Natural killer cell (primary cell): ENCODE results near the gene KLHL33. TPM values are rescaled to one million over a fixed set of nuclear protein-coding genes. Genes with fewer than 3 reads are reported as not detected.

Experiments used
- ATAC-seq, 3 donors: fragments of 150-1000 bp in 2 of 3; fragments of 200-7000 bp in 1 of 3; cut with Tn5 transposase; 1 replicate in 1 of 3; 2 replicates in 2 of 3; pipeline ENCODE4 v1.10.0; 2021; ENCODE audit warnings: mild to moderate bottlenecking in 2 of 3, moderate library complexity in 2 of 3
- DNase-seq, 2 donors: peaks; one replicate each; pipeline versions ENCODE4 v3.0.0 to v3.0.0-alpha.2; 2013 to 2021; ENCODE audit warnings: mixed read lengths in 1 of 2
- H3K27ac ChIP-seq: one replicate; pipeline ENCODE4 v1.5.1; 2013; ENCODE audit warnings: mild to moderate bottlenecking, low read length
- H3K27me3 ChIP-seq: one replicate; pipeline ENCODE4 v1.6.1; 2013; ENCODE audit warnings: low read length; ENCODE audit not compliant: control insufficient read depth, insufficient read depth
- H3K36me3 ChIP-seq: one replicate; pipeline ENCODE4 v1.6.1; 2013; ENCODE audit warnings: low read length; ENCODE audit not compliant: control insufficient read depth, insufficient read depth
- H3K4me1 ChIP-seq: one replicate; pipeline ENCODE4 v1.6.1; 2013; ENCODE audit warnings: low read length; ENCODE audit not compliant: control insufficient read depth, insufficient read depth
- H3K4me3 ChIP-seq: one replicate; pipeline ENCODE4 v1.5.1; 2013; ENCODE audit warnings: low read length
- H3K9me3 ChIP-seq: one replicate; pipeline ENCODE4 v1.6.1; 2013; ENCODE audit warnings: low read length; ENCODE audit not compliant: control insufficient read depth, insufficient read depth
- H3K27ac Mint-ChIP-seq, 2 donors: one replicate each; pipeline ENCODE4 v1.8.0; 2022; ENCODE audit warnings: mild to moderate bottlenecking in 2 of 2, mixed read lengths in 2 of 2, moderate library complexity in 1 of 2
- H3K27me3 Mint-ChIP-seq, 2 donors: one replicate each; pipeline ENCODE4 v1.8.0; 2022; ENCODE audit warnings: low read depth in 2 of 2, mixed read lengths in 2 of 2
- H3K36me3 Mint-ChIP-seq: one replicate; pipeline ENCODE4 v1.8.0; 2022; ENCODE audit warnings: mixed read lengths
- H3K4me1 Mint-ChIP-seq, 2 donors: one replicate each; pipeline ENCODE4 v1.8.0; 2022; ENCODE audit warnings: mixed read lengths in 2 of 2
- H3K4me3 Mint-ChIP-seq: one replicate; pipeline ENCODE4 v1.8.0; 2022; ENCODE audit warnings: mild to moderate bottlenecking, moderate library complexity, mixed read lengths
- H3K9me3 Mint-ChIP-seq, 2 donors: one replicate each; pipeline ENCODE4 v1.8.0; 2022; ENCODE audit warnings: mixed read lengths in 2 of 2
- WGBS: methylation state at CpG from one replicate; pipeline ENCODE4 v1.1.7; 2013; ENCODE audit warnings: missing lambda C conversion rate; ENCODE audit not compliant: insufficient coverage; 5-methylcytosine and 5-hydroxymethylcytosine counted together
- intact Hi-C: fragments of 100-400 bp; cut with micrococcal nuclease; formaldehyde crosslinking; loops from one replicate; pipeline ENCODE4 v1.14.2; 2022
- total RNA-seq, 4 donors: library from RNA; stranded (reverse); fragments of 120-200 nt in 1 of 4; gene quantifications; one replicate each; pipeline versions ENCODE4 v1.2.3 to v1.2.4, GENCODE V29; 2013 to 2022
- TF ChIP-seq, protein P1 (sequence below): fragments of 200-600 bp; IDR thresholded peaks from one replicate; pipeline ENCODE4 v1.8.0; 2022; ENCODE audit warnings: antibody characterized with exemption

The KLHL33 gene
- total RNA-seq, 3 donors from 2014 or later (not counting 1 experiment from before 2014, with no cell fraction given), result 0.25 to 0.97 (median 0.31) TPM

DNA sequence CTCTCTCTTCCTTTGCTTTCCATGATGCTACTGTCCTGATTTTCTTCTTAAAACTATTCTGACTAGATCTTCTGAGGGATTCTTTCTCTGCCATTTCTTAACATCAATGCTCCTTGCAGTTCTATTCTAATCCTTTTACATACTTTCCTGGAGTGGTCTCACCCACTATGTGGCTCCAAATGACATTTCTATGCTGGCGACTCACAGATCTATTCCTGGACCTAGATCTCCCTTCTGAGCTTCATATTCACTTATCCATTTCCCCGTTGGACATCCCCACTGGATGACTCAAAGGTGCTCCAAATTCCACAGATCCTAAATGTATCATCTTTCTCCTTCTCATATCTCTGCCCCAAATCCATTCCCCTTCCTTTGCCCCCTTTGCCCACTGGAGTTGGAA lies 26.7 kb downstream of the KLHL33 start:
- Mint-ChIP-seq H3K36me3 (peaks cover 16% of the 10 kb centered on the region), H3K27me3 (no peaks in the 10 kb centered on the region), H3K9me3 (no peaks in the 10 kb centered on the region), H3K4me1 (peaks cover 48 to 72% of the 10 kb centered on the region in 2 donors), H3K4me3 (no peak overlapping the region), H3K27ac (peak overlapping the region; percentile 19 to 73)
- Histone ChIP-seq H3K9me3 (no peaks in the 10 kb centered on the region), H3K27ac (no peak overlapping the region), H3K4me3 (no peak overlapping the region), H3K36me3 (peaks cover 35% of the 10 kb centered on the region), H3K4me1 (peaks cover 7% of the 10 kb centered on the region), H3K27me3 (no peaks in the 10 kb centered on the region)
- DNase-seq, result no peak
- ATAC-seq, result no peak
- TF ChIP-seq, protein P1, sequence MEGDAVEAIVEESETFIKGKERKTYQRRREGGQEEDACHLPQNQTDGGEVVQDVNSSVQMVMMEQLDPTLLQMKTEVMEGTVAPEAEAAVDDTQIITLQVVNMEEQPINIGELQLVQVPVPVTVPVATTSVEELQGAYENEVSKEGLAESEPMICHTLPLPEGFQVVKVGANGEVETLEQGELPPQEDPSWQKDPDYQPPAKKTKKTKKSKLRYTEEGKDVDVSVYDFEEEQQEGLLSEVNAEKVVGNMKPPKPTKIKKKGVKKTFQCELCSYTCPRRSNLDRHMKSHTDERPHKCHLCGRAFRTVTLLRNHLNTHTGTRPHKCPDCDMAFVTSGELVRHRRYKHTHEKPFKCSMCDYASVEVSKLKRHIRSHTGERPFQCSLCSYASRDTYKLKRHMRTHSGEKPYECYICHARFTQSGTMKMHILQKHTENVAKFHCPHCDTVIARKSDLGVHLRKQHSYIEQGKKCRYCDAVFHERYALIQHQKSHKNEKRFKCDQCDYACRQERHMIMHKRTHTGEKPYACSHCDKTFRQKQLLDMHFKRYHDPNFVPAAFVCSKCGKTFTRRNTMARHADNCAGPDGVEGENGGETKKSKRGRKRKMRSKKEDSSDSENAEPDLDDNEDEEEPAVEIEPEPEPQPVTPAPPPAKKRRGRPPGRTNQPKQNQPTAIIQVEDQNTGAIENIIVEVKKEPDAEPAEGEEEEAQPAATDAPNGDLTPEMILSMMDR, result no peak
- 97% methylated on average over 2 of the region's 2 CpGs for WGBS
- intact Hi-C loops, result no loop called here

DNA sequence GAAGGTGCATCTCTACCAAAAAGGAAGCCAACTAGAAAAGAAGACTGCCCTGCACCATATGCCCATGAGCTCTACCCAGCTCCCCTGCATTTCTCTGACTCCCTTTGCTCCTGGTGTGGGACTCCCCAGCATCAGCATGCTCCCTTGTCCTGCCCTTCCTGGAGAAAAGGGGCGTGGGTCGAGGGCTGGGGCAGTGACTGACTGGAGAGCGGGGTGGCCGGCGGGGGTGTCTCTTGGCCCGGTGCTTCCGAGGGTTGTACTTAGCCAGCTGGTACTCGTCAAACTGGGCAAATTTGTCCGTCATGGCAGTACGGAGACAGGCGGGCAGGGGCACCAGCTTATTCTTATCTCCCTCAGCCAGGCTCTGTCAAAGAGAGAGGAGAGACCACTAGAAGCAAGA lies 32.4 kb downstream of the KLHL33 start:
- H3K27ac ChIP-seq, result no peak overlapping the region
- H3K27me3 Mint-ChIP-seq, result no peaks in the 10 kb centered on the region
- ATAC-seq (no peak), DNase-seq (no peak)
- H3K36me3 Mint-ChIP-seq, result peaks cover 32% of the 10 kb centered on the region
- no peak overlapping the region for H3K27ac Mint-ChIP-seq
- no peak overlapping the region for H3K4me3 ChIP-seq
- no peaks in the 10 kb centered on the region for H3K4me1 ChIP-seq
- no peaks in the 10 kb centered on the region for H3K9me3 Mint-ChIP-seq
- TF ChIP-seq, protein P1, result no peak
- no peaks in the 10 kb centered on the region for H3K9me3 ChIP-seq
- no peak overlapping the region for H3K4me3 Mint-ChIP-seq
- peaks cover 80% of the 10 kb centered on the region for H3K36me3 ChIP-seq
- intact Hi-C loops, result no loop called here
- peaks cover 21 to 28% of the 10 kb centered on the region in 2 donors for H3K4me1 Mint-ChIP-seq
- 96% methylated on average over 11 of the region's 11 CpGs for WGBS
- H3K27me3 ChIP-seq, result no peaks in the 10 kb centered on the region

GRCh38 chr14:20400965-20401593 lies 34.9 kb downstream of the KLHL33 start:
- no peak for ATAC-seq
- Mint-ChIP-seq H3K9me3 (no peaks in the 10 kb centered on the region), H3K36me3 (peaks cover 30% of the 10 kb centered on the region), H3K4me1 (peaks cover 12 to 13% of the 10 kb centered on the region in 2 donors), H3K4me3 (no peak overlapping the region), H3K27ac (no peak overlapping the region), H3K27me3 (no peaks in the 10 kb centered on the region)
- no peak for DNase-seq
- Histone ChIP-seq H3K4me1 (no peaks in the 10 kb centered on the region), H3K9me3 (no peaks in the 10 kb centered on the region), H3K36me3 (peaks cover 75% of the 10 kb centered on the region), H3K4me3 (no peak overlapping the region), H3K27ac (no peak overlapping the region), H3K27me3 (no peaks in the 10 kb centered on the region)
- 96% methylated on average over 10 of the region's 10 CpGs for WGBS
- intact Hi-C loops, result no loop called here
- TF ChIP-seq, protein P1, result no peak

DNA sequence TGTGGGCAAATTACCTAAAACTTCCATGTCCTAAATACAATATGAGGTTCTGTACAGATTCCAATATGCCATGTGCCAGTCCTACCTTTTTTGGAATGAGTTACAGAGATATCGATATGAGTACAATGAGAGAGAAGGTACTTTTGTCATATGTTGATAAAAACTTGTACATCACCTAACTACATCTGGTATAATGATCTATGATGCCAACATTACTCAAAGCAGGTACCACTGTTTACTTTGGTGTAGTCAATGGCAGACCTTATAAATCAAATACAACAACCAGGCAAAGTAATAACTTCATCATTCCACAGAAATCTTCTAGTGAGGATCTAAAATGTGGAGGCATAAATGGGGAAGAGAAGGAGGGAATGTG lies 35.4 kb downstream of the KLHL33 start:
- Histone ChIP-seq H3K4me1 (no peaks in the 10 kb centered on the region), H3K27me3 (no peaks in the 10 kb centered on the region), H3K27ac (no peak overlapping the region), H3K4me3 (no peak overlapping the region), H3K36me3 (peaks cover 78% of the 10 kb centered on the region), H3K9me3 (no peaks in the 10 kb centered on the region)
- Mint-ChIP-seq H3K4me3 (no peak overlapping the region), H3K27ac (no peak overlapping the region), H3K9me3 (no peaks in the 10 kb centered on the region), H3K27me3 (no peaks in the 10 kb centered on the region), H3K36me3 (peaks cover 35% of the 10 kb centered on the region), H3K4me1 (peaks cover 9 to 10% of the 10 kb centered on the region in 2 donors)
- DNase-seq (no peak), ATAC-seq (no peak)
- intact Hi-C loops, result no loop called here
- TF ChIP-seq, protein P1, result no peak
- no CpG with 5 or more reads among the region's 1 CpG for WGBS
